AG09309 (cell line): ENCODE results near the gene STK11IP.

Experiments
- DNase-seq: peaks from one replicate; pipeline ENCODE4 v3.0.0-alpha.2; 2010; ENCODE audit warnings: low read depth
- H3K4me3 ChIP-seq: 2 replicates; pipeline ENCODE4 v1.5.1; 2011; ENCODE audit warnings: mild to moderate bottlenecking, low read depth, low read length, moderate library complexity; ENCODE audit not compliant: control insufficient read depth
- TF ChIP-seq, protein P1 (sequence below): IDR thresholded peaks from 2 replicates; pipeline ENCODE4 v1.5.1; 2011; ENCODE audit warnings: mild to moderate bottlenecking, low read depth, low read length, inconsistent platforms; ENCODE audit not compliant: insufficient read depth, control insufficient read depth; ENCODE audit errors: missing control alignments

Gene STK11IP

GRCh38 chr2:219637842-219638185, 40.2 kb downstream of the STK11IP start:
- H3K4me3 ChIP-seq, result no peak overlapping the region
- no peak for DNase-seq
- TF ChIP-seq, protein P1, sequence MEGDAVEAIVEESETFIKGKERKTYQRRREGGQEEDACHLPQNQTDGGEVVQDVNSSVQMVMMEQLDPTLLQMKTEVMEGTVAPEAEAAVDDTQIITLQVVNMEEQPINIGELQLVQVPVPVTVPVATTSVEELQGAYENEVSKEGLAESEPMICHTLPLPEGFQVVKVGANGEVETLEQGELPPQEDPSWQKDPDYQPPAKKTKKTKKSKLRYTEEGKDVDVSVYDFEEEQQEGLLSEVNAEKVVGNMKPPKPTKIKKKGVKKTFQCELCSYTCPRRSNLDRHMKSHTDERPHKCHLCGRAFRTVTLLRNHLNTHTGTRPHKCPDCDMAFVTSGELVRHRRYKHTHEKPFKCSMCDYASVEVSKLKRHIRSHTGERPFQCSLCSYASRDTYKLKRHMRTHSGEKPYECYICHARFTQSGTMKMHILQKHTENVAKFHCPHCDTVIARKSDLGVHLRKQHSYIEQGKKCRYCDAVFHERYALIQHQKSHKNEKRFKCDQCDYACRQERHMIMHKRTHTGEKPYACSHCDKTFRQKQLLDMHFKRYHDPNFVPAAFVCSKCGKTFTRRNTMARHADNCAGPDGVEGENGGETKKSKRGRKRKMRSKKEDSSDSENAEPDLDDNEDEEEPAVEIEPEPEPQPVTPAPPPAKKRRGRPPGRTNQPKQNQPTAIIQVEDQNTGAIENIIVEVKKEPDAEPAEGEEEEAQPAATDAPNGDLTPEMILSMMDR, result no peak

GRCh38 chr2:219638217-219638947, 40.7 kb downstream of the STK11IP start:
- DNase-seq, result no peak
- TF ChIP-seq, protein P1, result peak; percentile 33
- no peak overlapping the region for H3K4me3 ChIP-seq

GRCh38 chr2:219638948-219639755, 41.5 kb downstream of the STK11IP start:
- TF ChIP-seq, protein P1, result no peak
- DNase-seq, result peak; percentile 51
- H3K4me3 ChIP-seq, result no peak overlapping the region

GRCh38 chr2:219641390-219642068, 43.9 kb downstream of the STK11IP start:
- H3K4me3 ChIP-seq, result no peak overlapping the region
- no peak for DNase-seq
- TF ChIP-seq, protein P1, result no peak

GRCh38 chr2:219642069-219642454, 44.4 kb downstream of the STK11IP start:
- no peak for DNase-seq
- TF ChIP-seq, protein P1, result no peak
- H3K4me3 ChIP-seq, result no peak overlapping the region

- no peak overlapping the region for H3K4me3 ChIP-seq
- TF ChIP-seq, protein P1, result peak; percentile 100
- peak; percentile 91 for DNase-seq
These were observed 44.9 kb downstream of the STK11IP start for GRCh38 chr2:219642465-219643083.
